ENCODE measurements around the gene VPS13A. TPM values are rescaled to one million over a fixed set of nuclear protein-coding genes. Genes with fewer than 3 reads are reported as not detected.
A peak's percentile ranks its signal among the peaks of the same experiment; 100 is the strongest.

The VPS13A gene
- total and polyA plus RNA-seq, 10 of the 15 experiments (the other 5 are each of a cell fraction or from before 2014, with no cell fraction given) = 10.0 to 35.2 (median 21.1) TPM

DNA sequence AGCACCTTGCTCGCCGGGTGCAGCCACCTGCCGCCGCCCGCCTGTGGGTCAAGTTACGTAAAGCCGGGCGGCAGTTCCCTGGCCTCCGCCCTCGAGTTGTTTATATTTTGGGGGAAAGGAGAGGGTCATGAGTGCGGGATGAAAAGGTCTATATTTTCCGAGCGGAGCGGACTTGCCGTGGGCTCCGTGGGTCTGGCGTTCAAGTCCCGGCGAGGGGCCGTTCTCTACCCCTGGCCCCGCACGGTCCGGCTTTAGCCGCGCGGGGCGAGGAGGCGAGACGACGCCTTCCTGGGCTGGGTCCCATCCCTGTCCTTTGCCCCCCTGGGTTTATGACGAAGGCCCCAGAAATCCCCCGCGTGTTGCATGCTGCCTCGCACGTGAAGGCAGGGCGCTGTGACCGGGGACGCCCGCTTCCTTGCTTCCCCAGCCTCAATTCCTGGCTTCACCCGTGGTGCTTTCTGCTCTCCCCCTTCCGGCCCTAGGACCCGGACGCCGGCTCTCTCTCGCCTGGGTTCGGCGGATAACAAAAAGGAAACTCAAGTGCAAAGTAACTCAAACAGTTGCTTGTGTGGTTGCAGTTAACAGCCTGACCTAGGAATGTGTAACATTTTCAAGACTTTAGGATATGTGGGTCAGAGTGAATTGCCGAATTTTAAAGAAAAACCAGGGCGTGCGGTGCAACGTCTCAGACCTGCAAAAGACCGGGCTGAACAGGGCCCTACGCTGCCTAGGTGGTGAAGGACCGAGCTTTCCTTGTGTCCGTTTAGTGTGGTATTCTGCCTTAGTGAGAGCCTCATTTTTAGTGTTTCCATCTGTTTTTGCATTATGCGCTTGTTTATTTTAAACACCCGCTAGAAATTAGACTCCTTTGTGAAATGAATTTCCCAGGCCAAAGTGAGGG, 810 bp downstream of the VPS13A start:
- POLR2A ChIA-PET = no interaction called here
- Histone ChIP-seq H3K4me1 (ENCODE audit: control insufficient read depth, insufficient read depth, low read length) (peaks cover 3% of the 10 kb centered on the region; the same call in 1 of the 2 replicates), H3K9me3 (replicated peaks; ENCODE audit: control insufficient read depth, insufficient read depth, low read length) (no peaks in the 10 kb centered on the region), H3K4me2 (ENCODE audit: control insufficient read depth, insufficient read depth) (peak overlapping the region; percentile 17; the same call in 1 of the 2 replicates), H3K27me3 (replicated peaks in 1 of 2; ENCODE audit: control insufficient read depth in 2 of 2, insufficient read depth in 2 of 2, low read length in 1 of 2) (no peaks in the 10 kb centered on the region), H3K9ac (ENCODE audit: control insufficient read depth, insufficient read depth, low read length) (peak overlapping the region; percentile 72), H3K79me2 (ENCODE audit: control insufficient read depth, insufficient read depth, low read length) (peaks cover 52% of the 10 kb centered on the region), H2AFZ (ENCODE audit: control insufficient read depth, low read depth, low read length) (peak overlapping the region; percentile 63), H3K4me3 (peak overlapping the region; percentile 98), H3K27ac (ENCODE audit: control insufficient read depth, insufficient read depth) (peak overlapping the region; percentile 66), H4K20me1 (ENCODE audit: control insufficient read depth, insufficient read depth) (no peaks in the 10 kb centered on the region), H3K36me3 (ENCODE audit: control insufficient read depth in 2 of 2, insufficient read depth in 2 of 2, low read length in 1 of 2) (no peaks in the 10 kb centered on the region)
- intact Hi-C loops (cut with micrococcal nuclease; ENCODE audit: unreplicated experiment) = no loop called here
- in situ Hi-C loops (cut with MboI) = no loop called here
- BruUV-seq (replicated peaks) = TSS peak; percentile 58
- CTCF ChIA-PET = interaction anchor here (1.1 to 1.4 kb wide), 3 partner anchors 11 to 785 kb away, joined by 3 to 4 read pairs (median 4); no protein-coding TSS in a partner anchor
- DNase-seq (ENCODE audit: low read depth, low spot score) (no peak), ATAC-seq (peak; percentile 53), FAIRE-seq (peak; percentile 65)
- SMC1A ChIA-PET (ENCODE audit: uncharacterized antibody, unreplicated experiment) = interaction anchor here (1.0 to 1.1 kb wide), 3 partner anchors 11 to 29 kb away, joined by 3 to 4 read pairs (median 3); no protein-coding TSS in a partner anchor
- RAD21 ChIA-PET (ENCODE audit: unreplicated experiment) = interaction anchor here (0.9 kb wide), 1 partner anchor 11 kb away, joined by 3 read pairs; no protein-coding TSS in a partner anchor
- WGBS (ENCODE audit: insufficient coverage, insufficient replicate concordance, low lambda C conversion rate, missing lambda C conversion rate) = under 1% methylated on average over 55 of the region's 57 CpGs
- TF ChIP-seq SREBF2 (IDR thresholded peaks at IDR 0.05; ENCODE audit: low read length) = no peak
- TF ChIP-seq MYB (IDR thresholded peaks at IDR 0.05; ENCODE audit: borderline replicate concordance, low read depth, low read length) = no peak
- no peak; the same call in 1 of the 2 replicates for TF ChIP-seq SMARCA5 (IDR thresholded peaks at IDR 0.05)
- TF ChIP-seq BCL11A (IDR thresholded peaks at IDR 0.05; ENCODE audit: low read depth, low read length) = 0 out of 2 replicates have a peak, but pooled peaks have one; percentile 23
- TF ChIP-seq SIX5 (IDR thresholded peaks at IDR 0.05; ENCODE audit: low read depth, low read length, severe bottlenecking) = no peak
- TF ChIP-seq, protein P1, sequence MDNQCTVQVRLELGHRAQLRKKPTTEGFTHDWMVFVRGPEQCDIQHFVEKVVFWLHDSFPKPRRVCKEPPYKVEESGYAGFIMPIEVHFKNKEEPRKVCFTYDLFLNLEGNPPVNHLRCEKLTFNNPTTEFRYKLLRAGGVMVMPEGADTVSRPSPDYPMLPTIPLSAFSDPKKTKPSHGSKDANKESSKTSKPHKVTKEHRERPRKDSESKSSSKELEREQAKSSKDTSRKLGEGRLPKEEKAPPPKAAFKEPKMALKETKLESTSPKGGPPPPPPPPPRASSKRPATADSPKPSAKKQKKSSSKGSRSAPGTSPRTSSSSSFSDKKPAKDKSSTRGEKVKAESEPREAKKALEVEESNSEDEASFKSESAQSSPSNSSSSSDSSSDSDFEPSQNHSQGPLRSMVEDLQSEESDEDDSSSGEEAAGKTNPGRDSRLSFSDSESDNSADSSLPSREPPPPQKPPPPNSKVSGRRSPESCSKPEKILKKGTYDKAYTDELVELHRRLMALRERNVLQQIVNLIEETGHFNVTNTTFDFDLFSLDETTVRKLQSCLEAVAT (IDR thresholded peaks at IDR 0.05) = no peak
- peak; percentile 57; the same call in 1 of the 2 replicates for TF ChIP-seq ASH2L (IDR thresholded peaks at IDR 0.05; ENCODE audit: borderline replicate concordance, low read depth)
- no peak; the same call in 1 of the 2 replicates for TF ChIP-seq IKZF1 (conservative IDR thresholded peaks at IDR 0.05)
- TF ChIP-seq, protein P2, sequence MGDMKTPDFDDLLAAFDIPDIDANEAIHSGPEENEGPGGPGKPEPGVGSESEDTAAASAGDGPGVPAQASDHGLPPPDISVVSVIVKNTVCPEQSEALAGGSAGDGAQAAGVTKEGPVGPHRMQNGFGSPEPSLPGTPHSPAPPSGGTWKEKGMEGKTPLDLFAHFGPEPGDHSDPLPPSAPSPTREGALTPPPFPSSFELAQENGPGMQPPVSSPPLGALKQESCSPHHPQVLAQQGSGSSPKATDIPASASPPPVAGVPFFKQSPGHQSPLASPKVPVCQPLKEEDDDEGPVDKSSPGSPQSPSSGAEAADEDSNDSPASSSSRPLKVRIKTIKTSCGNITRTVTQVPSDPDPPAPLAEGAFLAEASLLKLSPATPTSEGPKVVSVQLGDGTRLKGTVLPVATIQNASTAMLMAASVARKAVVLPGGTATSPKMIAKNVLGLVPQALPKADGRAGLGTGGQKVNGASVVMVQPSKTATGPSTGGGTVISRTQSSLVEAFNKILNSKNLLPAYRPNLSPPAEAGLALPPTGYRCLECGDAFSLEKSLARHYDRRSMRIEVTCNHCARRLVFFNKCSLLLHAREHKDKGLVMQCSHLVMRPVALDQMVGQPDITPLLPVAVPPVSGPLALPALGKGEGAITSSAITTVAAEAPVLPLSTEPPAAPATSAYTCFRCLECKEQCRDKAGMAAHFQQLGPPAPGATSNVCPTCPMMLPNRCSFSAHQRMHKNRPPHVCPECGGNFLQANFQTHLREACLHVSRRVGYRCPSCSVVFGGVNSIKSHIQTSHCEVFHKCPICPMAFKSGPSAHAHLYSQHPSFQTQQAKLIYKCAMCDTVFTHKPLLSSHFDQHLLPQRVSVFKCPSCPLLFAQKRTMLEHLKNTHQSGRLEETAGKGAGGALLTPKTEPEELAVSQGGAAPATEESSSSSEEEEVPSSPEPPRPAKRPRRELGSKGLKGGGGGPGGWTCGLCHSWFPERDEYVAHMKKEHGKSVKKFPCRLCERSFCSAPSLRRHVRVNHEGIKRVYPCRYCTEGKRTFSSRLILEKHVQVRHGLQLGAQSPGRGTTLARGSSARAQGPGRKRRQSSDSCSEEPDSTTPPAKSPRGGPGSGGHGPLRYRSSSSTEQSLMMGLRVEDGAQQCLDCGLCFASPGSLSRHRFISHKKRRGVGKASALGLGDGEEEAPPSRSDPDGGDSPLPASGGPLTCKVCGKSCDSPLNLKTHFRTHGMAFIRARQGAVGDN (IDR thresholded peaks at IDR 0.05) = 0 out of 2 replicates have a peak, but pooled peaks have one; percentile 34
- no peak for TF ChIP-seq CHD4 (IDR thresholded peaks at IDR 0.05)
- TF ChIP-seq, protein P3, sequence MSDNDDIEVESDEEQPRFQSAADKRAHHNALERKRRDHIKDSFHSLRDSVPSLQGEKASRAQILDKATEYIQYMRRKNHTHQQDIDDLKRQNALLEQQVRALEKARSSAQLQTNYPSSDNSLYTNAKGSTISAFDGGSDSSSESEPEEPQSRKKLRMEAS (IDR thresholded peaks at IDR 0.05; ENCODE audit: low read depth, low read length) = peak; percentile 0; the same call in 1 of the 2 replicates
- no peak for TF ChIP-seq CREB1 (IDR thresholded peaks at IDR 0.05; ENCODE audit: low read depth)
- TF ChIP-seq CEBPB (IDR thresholded peaks at IDR 0.05; ENCODE audit: borderline replicate concordance in 1 of 2, low read depth in 2 of 2, low read length in 2 of 2) = no peak
- 0 out of 2 replicates have a peak, but pooled peaks have one; percentile 11 for TF ChIP-seq LARP7 (IDR thresholded peaks at IDR 0.05)
- no peak for TF ChIP-seq FOS (IDR thresholded peaks at IDR 0.05; ENCODE audit: borderline replicate concordance, extremely low read depth, insufficient read length)
- 0 out of 2 replicates have a peak, but pooled peaks have one; percentile 47 for TF ChIP-seq MTA3 (IDR thresholded peaks at IDR 0.05; ENCODE audit: borderline replicate concordance, low read length)
- TF ChIP-seq NFXL1 (IDR thresholded peaks at IDR 0.05; ENCODE audit: borderline replicate concordance) = no peak
- TF ChIP-seq JUNB (IDR thresholded peaks at IDR 0.05) = no peak
